Measurements from ENCODE around the gene SRI. TPM values are rescaled to one million over a fixed set of nuclear protein-coding genes. Genes with fewer than 3 reads are reported as not detected.
"Not testable (repeated sequence)": the region's sequence is repeated elsewhere in the genome, so short reads cannot be mapped to it uniquely, and the experiment has no call there.

The SRI gene
- total RNA-seq, 1 experiment from 2014 or later, result 138 TPM

GRCh38 chr7:88267421-88267820, 47.6 kb upstream of the SRI start:
- ChIA-PET CTCF (no interaction called here), POLR2A (no interaction called here)
- Histone ChIP-seq H3K27me3 (ENCODE audit: control insufficient read depth, insufficient read depth, low read length) (no peaks in the 10 kb centered on the region), H3K9me3 (ENCODE audit: control insufficient read depth, insufficient read depth, low read depth, low read length) (no peaks in the 10 kb centered on the region), H3K4me3 (ENCODE audit: low read depth in 2 of 2, low read length in 2 of 2) (no peak overlapping the region), H3K36me3 (ENCODE audit: control insufficient read depth, insufficient read depth, low read length) (no peaks in the 10 kb centered on the region), H3K4me1 (ENCODE audit: control insufficient read depth, insufficient read depth, low read length) (no peaks in the 10 kb centered on the region), H3K27ac (ENCODE audit: low read length) (no peak overlapping the region)
- BruUV-seq (replicated peaks), result no TSS peak
- ATAC-seq (no peak), DNase-seq (ENCODE audit: low read depth, low spot score) (no peak)
- intact Hi-C loops (cut with micrococcal nuclease; ENCODE audit: unreplicated experiment) (no loop called here), in situ Hi-C loops (cut with HindIII; ENCODE audit: low pct_unique_long_range_greater_than_20kb, low sequenced_read_pairs) (no loop called here)
- no peak for TF ChIP-seq TCF7L2 (IDR thresholded peaks at IDR 0.05; ENCODE audit: low read depth, low read length)
- TF ChIP-seq, protein P1, sequence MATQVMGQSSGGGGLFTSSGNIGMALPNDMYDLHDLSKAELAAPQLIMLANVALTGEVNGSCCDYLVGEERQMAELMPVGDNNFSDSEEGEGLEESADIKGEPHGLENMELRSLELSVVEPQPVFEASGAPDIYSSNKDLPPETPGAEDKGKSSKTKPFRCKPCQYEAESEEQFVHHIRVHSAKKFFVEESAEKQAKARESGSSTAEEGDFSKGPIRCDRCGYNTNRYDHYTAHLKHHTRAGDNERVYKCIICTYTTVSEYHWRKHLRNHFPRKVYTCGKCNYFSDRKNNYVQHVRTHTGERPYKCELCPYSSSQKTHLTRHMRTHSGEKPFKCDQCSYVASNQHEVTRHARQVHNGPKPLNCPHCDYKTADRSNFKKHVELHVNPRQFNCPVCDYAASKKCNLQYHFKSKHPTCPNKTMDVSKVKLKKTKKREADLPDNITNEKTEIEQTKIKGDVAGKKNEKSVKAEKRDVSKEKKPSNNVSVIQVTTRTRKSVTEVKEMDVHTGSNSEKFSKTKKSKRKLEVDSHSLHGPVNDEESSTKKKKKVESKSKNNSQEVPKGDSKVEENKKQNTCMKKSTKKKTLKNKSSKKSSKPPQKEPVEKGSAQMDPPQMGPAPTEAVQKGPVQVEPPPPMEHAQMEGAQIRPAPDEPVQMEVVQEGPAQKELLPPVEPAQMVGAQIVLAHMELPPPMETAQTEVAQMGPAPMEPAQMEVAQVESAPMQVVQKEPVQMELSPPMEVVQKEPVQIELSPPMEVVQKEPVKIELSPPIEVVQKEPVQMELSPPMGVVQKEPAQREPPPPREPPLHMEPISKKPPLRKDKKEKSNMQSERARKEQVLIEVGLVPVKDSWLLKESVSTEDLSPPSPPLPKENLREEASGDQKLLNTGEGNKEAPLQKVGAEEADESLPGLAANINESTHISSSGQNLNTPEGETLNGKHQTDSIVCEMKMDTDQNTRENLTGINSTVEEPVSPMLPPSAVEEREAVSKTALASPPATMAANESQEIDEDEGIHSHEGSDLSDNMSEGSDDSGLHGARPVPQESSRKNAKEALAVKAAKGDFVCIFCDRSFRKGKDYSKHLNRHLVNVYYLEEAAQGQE (IDR thresholded peaks at IDR 0.05; ENCODE audit: insufficient read depth in 1 of 2, low read depth in 2 of 2, low read length in 1 of 2), result no peak
- no peak for TF ChIP-seq POLR2AphosphoS5 (IDR thresholded peaks at IDR 0.05; ENCODE audit: low read depth, low read length)
- TF ChIP-seq CTCF (IDR thresholded peaks at IDR 0.05), result no peak
- TF ChIP-seq SIN3A (IDR thresholded peaks at IDR 0.05; ENCODE audit: borderline replicate concordance, insufficient read depth, low read depth, low read length), result no peak

DNA sequence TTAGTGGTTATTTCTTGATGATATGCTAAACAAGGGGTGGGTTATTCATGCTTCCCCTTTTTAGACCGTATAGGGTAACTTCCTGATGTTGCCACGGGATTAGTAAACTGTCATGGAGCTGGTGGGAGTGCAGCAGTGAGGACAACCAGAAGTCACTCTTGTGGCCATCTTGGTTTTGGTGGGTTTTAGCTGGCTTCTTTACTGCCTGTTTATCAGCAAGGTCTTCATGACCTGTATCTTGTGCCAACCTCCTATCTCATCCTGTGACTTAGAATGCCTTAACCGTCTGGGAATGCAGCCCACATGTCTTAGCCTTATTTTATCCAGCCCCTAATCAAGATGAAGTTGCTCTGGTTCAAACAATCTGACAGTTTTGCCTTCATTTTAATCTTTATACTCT, 45.1 kb upstream of the SRI start:
- H3K36me3 ChIP-seq (ENCODE audit: control insufficient read depth, insufficient read depth, low read length); intact Hi-C loops (cut with micrococcal nuclease; ENCODE audit: unreplicated experiment); DNase-seq (ENCODE audit: low read depth, low spot score); H3K4me1 ChIP-seq (ENCODE audit: control insufficient read depth, insufficient read depth, low read length); in situ Hi-C loops (cut with HindIII; ENCODE audit: low pct_unique_long_range_greater_than_20kb, low sequenced_read_pairs); BruUV-seq (replicated peaks); H3K4me3 ChIP-seq (ENCODE audit: low read depth in 2 of 2, low read length in 2 of 2); H3K27me3 ChIP-seq (ENCODE audit: control insufficient read depth, insufficient read depth, low read length); CTCF ChIA-PET; H3K9me3 ChIP-seq (ENCODE audit: control insufficient read depth, insufficient read depth, low read depth, low read length); ATAC-seq; POLR2A ChIA-PET; H3K27ac ChIP-seq (ENCODE audit: low read length): not testable (repeated sequence)

DNA sequence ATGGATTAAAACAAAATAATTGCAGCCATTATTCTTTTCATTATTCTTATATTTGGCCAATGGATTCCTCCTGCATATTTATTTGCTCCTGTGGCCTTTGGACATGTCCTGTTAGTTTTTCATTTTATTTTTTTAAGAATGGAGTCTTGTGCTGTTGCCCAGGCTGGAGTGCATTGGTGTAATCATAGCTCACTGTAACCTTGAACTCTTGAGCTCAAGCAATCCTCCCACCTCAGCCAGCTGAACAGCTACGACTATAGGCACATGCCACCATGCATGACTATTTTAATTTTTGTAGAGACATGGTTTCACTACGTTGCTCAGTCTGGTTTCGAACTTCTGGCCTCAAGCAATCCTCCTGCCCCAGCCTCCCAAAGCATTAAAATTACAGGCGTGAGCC, 42.7 kb upstream of the SRI start:
- H3K27ac ChIP-seq (ENCODE audit: low read length), result no peak overlapping the region
- in situ Hi-C loops (cut with HindIII; ENCODE audit: low pct_unique_long_range_greater_than_20kb, low sequenced_read_pairs), result no loop called here

More for the DNA sequence above, 42.7 kb upstream of the SRI start:
- CTCF ChIA-PET, result no interaction called here
- H3K9me3 ChIP-seq (ENCODE audit: control insufficient read depth, insufficient read depth, low read depth, low read length), result no peaks in the 10 kb centered on the region
- H3K36me3 ChIP-seq (ENCODE audit: control insufficient read depth, insufficient read depth, low read length), result no peaks in the 10 kb centered on the region
- intact Hi-C loops (cut with micrococcal nuclease; ENCODE audit: unreplicated experiment), result no loop called here
- DNase-seq (ENCODE audit: low read depth, low spot score), result no peak
- no peak for TF ChIP-seq CTCF (IDR thresholded peaks at IDR 0.05)
- no peaks in the 10 kb centered on the region for H3K4me1 ChIP-seq (ENCODE audit: control insufficient read depth, insufficient read depth, low read length)
- no TSS peak for BruUV-seq (replicated peaks)
- ATAC-seq, result no peak
- H3K4me3 ChIP-seq (ENCODE audit: low read depth in 2 of 2, low read length in 2 of 2), result no peak overlapping the region
- POLR2A ChIA-PET, result no interaction called here
- H3K27me3 ChIP-seq (ENCODE audit: control insufficient read depth, insufficient read depth, low read length), result no peaks in the 10 kb centered on the region

All from Panc1 (cell line).